ENCODE data around the gene BAG2.
A peak's percentile ranks its signal among the peaks of the same experiment; 100 is the strongest.

Gene BAG2

GRCh38 chr6:57201718-57202117 lies 29.6 kb downstream of the BAG2 start:
- POLR2A ChIA-PET (ENCODE audit: low non-redundant PET), result no interaction called here
- no peak for DNase-seq (ENCODE audit: low spot score)
- CTCF ChIA-PET, result no interaction called here
- no peak for TF ChIP-seq CTCF (conservative IDR thresholded peaks at IDR 0.05; ENCODE audit: low read depth)
- H3K27ac ChIP-seq, result no peak overlapping the region

GRCh38 chr6:57205550-57206328 lies 33.6 kb downstream of the BAG2 start:
- DNase-seq (ENCODE audit: low spot score), result no peak
- no peak overlapping the region for H3K27ac ChIP-seq
- no peak for TF ChIP-seq CTCF (conservative IDR thresholded peaks at IDR 0.05; ENCODE audit: low read depth)
- ChIA-PET CTCF (interaction anchor here (0.6 to 0.7 kb wide), 3 partner anchors 12 to 303 kb away, joined by 3 to 5 read pairs (median 3); no protein-coding TSS in a partner anchor), POLR2A (ENCODE audit: low non-redundant PET) (no interaction called here)

- CTCF ChIA-PET, result no interaction called here
- POLR2A ChIA-PET (ENCODE audit: low non-redundant PET), result no interaction called here
- no peak for TF ChIP-seq CTCF (conservative IDR thresholded peaks at IDR 0.05; ENCODE audit: low read depth)
- peak; percentile 13 for DNase-seq (ENCODE audit: low spot score)
- H3K27ac ChIP-seq, result no peak overlapping the region
Measured at GRCh38 chr6:57207141-57207540, 35.0 kb downstream of the BAG2 start.

- no peak overlapping the region for H3K27ac ChIP-seq
- POLR2A ChIA-PET (ENCODE audit: low non-redundant PET), result interaction anchor here (0.6 kb wide), 1 partner anchor 151 kb away, joined by 7 read pairs; no protein-coding TSS in a partner anchor
- DNase-seq (ENCODE audit: low spot score), result no peak
- TF ChIP-seq CTCF (conservative IDR thresholded peaks at IDR 0.05; ENCODE audit: low read depth), result no peak
- CTCF ChIA-PET, result interaction anchor here (0.6 kb wide), 1 partner anchor 102 kb away, joined by 4 read pairs; no protein-coding TSS in a partner anchor
Measured at GRCh38 chr6:57207872-57208271, 35.7 kb downstream of the BAG2 start.

GRCh38 chr6:57209030-57209429 lies 36.9 kb downstream of the BAG2 start:
- H3K27ac ChIP-seq, result no peak overlapping the region
- no peak for TF ChIP-seq CTCF (conservative IDR thresholded peaks at IDR 0.05; ENCODE audit: low read depth)
- DNase-seq (ENCODE audit: low spot score), result no peak
- POLR2A ChIA-PET (ENCODE audit: low non-redundant PET), result no interaction called here
- CTCF ChIA-PET, result no interaction called here

- ChIA-PET POLR2A (ENCODE audit: low non-redundant PET) (no interaction called here), CTCF (no interaction called here)
- DNase-seq (ENCODE audit: low spot score), result no peak
- no peak for TF ChIP-seq CTCF (conservative IDR thresholded peaks at IDR 0.05; ENCODE audit: low read depth)
- H3K27ac ChIP-seq, result no peak overlapping the region
Measured at GRCh38 chr6:57210060-57210459, 37.9 kb downstream of the BAG2 start.
